HL-60/S4 treated with phorbol 12-myristate 13-acetate at 8.2 ng/mL for 4 days and 3 days (cell line): Measurements from ENCODE around the gene ETFA.
"Not testable (repeated sequence)": the region's sequence is repeated elsewhere in the genome, so short reads cannot be mapped to it uniquely, and the experiment has no call there.

ENCODE experiments used
- in situ Hi-C: fragments of 300-500 bp; cut with MboI; formaldehyde crosslinking; loops from 2 replicates; pipeline ENCODE4 v1.15.0; 2022; ENCODE audit warnings: low sequenced_read_pairs

Gene ETFA

DNA sequence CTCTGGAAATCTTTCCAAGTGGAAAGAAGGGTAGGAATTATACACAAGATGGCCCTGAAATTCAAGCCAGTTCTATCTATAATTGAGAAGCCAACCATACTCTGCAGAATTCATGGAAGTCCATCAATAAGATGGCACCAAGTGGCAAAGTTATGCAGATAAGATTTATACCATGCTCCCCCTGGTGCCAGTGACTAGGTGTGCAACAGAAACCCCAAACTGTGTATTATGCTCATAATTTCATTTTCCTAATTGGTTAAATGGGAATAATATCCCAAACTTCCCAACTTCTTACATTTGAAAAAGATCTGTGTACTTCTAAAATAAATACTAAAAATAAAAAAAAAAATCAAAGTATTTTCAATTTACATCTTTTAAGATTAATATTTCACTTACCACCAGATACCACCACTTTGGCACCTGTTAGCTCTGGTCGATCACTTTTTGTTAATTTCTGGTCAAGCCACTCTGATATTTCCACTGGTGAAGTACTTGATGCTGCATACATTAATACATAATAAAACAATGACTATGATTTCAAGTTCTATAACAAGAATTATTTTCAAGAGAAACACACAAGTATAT is 25.9 kb downstream of the ETFA start:
- in situ Hi-C loops: no loop called here

DNA sequence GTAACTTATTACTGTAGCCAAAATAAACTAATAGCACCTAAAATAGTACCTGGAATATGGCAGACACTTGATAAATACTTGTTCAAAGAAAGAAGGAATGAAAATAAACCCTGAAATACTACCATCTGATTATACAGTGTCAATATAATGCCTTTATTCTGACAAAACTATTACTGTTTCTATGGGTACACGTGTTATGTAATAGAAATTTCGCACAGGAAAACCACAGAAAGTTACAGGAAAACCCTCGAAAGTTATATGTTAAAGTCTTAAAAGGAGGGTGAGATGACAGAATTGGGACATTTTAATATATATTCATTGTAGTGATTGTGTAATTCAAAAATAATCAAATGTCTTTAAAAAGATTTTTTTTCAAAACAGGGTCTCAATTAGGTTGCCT is 28.8 kb downstream of the ETFA start:
- in situ Hi-C loops: no loop called here

DNA sequence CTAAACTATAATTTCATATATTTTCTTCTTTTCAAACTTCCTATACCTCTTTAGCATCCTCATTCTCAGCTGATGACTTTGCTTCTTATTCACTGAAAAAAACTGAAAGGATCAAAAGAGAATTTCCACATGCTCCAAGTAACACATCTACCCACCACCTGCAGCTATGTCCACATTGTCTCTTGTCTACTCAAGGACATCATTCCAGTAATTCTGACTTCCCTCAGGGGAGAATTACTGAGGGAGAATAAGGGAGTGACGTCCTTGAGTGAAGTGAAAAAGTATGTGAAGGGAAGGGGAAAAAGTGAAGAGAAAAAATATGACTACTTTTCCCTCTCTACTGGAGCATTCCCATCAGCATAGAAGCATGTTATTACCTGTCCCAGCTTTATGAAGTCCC is 32.6 kb downstream of the ETFA start:
- in situ Hi-C loops: no loop called here

DNA sequence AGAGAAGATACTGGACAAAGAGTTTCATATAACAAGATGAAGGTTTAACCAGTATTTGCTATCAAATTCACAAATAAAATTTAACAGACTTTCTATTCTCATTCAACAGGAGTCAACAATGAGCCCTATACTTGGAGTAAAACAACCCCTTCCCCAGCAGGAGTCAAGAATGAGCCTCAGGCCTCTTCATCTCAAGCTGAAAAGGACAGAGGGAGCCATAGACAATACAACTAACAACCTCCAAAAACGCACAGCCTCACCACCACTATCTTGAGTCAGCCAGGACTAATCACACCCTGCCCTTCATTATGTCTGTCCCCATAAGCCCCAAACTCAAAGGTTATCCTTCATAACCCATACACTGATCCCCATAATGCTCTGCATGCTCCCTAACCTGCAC is 36.4 kb downstream of the ETFA start:
- in situ Hi-C loops: no loop called here

DNA sequence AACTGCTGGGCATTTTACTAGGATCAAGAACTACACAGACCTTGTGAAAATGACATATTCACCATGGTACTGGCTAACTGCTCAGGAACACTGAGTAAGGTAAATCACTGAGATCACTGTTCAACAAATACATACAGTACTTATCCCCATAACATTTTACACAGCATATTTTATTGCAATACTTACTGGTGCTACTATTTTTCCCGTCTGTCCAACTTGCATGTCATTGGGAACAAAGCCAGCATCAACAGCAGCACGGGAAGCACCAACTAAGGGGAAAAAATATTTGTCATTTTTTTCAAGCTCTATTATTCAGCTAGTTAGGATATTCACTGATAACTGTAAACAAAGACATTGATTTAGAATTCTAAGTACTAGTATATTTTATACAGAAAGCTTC is 37.0 kb downstream of the ETFA start:
- in situ Hi-C loops: no loop called here

DNA sequence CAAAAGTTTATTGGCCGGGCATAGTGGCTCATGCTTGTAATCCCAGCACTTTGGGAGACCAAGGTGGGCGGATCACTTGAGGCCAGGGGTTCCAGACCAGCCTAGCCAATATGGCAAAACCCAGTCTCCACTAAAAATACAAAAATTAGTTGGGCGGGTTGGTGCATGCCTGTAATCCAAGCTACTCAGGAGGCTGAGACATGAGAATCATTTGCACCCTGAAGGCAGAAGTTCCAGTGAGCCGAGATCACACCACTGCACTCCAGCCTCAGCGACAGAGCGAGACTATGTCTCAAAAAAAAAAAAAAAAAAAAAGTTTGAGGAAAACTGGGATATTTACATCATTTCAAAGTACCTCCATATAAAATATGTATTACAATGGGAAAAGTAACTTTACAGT is 40.4 kb downstream of the ETFA start:
- in situ Hi-C loops: no loop called here

DNA sequence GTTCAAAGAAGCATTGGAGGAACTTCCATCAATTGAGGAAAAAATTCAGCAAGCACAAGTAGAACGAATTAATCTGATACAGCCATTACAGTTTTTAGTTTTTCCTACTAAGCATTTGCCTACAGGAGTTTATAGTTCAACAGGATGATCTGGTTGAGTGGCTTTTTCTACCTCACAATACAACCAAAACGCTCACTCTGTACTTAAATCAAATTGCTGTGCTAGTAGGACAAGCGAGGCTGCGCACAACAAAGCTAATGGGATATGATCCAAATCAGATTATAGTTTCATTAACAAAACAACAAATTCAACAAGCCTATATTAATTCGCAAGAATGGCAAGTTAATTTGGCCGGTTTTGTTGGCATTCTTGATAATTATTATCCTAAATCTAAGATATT is 44.2 kb downstream of the ETFA start:
- in situ Hi-C loops: no loop called here

DNA sequence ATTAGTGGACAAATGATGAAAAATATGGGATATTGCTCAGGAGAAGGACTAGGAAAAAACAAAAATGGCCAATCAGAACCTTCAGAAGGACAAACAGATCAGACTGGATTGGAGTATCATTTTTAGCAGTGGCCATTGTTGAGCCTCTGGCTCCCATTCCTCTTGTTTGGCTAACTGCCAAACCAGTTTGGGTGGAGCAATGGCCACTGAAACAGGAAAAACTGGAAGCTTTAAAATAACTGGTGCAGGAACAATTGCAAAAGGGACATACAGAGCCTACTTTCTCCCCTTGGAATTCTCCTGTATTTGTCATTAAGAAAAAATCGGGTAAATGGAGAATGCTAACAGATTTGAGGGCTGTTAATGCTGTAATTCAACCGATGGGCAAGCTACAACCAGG is 45.5 kb downstream of the ETFA start:
- in situ Hi-C loops: not testable (repeated sequence)

DNA sequence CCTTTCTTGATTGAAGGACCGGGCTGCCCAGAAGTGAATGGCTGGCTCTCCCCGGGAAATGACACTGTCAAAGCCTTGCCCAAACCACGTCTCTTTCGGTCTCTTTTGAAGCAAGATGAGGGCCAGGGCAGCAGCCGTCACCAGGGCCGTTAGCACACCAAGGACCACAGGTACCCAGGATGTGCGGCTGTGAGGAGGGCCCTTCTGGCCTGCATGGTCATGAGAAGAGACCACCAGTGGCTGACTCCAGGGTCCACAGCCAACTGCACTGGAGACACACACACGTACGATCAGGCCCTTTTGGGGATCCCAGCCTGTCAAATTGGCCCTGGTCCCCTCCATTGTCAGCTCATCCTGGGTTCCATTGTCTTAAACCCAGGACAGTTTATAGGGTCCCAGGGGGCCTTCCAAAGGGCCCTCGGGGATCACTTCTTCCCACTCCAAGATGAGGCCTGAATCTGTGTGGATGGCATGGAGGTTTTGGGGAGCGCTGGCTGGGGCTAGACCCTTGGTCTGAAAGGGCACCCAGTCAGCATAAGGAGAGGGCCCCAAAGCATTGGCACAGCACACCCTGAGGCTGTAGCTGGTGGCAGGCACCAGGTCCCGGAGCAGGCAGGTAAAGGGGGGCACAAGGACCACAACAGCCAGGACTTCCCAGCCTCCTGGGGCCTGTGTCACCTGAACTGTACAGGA is 50.9 kb downstream of the ETFA start:
- in situ Hi-C loops: no loop called here

DNA sequence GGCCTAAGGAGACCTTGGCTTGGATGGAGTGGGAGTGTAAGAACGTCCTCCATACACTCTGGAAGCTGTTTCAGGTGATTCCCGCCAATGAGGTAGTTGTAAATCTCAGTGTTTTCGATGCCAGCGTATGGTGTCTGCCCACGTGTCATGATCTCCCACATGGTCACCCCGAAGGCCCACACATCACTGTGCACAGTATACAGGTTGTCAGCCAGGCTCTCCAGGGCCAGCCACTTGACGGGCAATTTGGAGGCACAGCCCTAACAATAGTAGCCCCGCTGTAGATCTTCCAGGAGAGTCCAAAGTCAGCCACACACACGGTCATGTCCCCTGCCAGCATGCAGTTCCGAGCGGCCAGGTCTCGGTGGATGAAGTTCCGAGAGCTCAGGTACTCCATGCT is 51.9 kb downstream of the ETFA start:
- in situ Hi-C loops: no loop called here

DNA sequence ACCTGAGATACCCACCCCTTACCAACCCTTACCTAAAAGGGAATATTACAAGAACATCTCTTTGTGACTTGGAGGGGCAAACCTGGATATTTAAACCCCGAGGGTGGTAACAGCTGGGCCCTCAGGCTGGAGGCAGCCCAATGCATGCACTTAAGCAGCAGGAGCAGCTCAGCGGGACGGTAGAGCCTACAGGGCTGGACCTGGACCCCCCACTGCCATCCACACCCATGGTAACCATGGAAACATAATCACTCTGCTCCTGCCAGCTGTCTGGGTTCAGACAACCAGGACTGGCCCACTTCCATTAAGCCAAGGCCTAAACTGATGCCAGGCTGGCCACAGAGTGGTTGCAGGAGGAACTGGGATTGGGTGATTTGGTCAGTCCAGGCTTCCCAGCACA is 52.8 kb downstream of the ETFA start:
- in situ Hi-C loops: no loop called here

DNA sequence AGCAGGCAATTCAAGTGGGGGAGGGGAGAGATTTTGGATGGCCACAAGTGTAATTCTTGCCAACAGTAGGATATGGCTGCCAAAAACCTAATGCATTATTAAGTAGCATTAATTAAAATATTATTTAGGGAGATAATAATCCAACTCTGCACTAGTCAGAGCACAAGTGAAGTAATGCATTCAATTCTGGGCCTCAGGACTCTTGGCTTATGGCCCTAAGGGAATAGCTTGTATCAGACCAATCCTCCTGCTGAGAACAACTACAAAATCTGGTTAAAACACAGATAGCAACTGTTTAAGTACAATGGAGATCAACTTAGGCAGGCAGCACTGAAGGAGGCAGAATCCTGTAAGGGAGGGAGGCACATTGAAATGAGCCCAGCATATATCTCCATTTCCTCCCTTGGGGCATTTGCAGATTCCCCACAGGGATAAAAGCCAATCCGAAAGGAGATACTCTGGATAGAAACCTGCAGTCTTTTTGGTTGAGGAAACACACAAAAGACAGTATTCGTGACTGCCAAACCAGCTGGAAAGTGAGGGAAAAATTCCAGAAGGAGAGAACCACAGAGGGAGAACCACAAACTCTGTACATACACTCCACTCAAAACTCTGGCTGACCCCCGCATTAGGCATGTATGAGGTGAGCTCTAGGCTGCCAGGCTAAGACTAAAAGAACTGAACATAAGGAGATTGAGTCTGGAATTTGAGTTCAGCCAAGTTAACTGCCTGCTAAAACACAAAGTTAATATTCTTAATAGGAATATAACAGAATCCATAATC is 57.4 kb downstream of the ETFA start:
- in situ Hi-C loops: no loop called here

DNA sequence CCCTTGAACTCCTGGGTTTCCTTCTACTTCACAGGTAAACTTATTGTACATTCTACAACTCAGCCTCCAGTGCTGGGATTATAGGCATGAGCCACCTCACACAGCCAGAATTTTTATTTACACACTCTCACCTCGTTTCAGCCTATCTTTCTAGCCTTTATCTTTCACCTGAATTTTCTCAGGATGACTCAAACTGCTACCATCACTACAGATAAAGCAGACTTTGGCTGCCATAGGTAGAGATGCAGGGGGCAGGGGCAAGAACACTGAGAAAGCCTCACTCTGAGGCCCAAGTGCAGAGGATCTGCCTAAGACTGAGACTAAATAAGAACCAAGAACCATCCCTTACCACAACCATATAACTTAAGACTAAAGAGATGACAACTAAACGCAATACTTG is 59.0 kb downstream of the ETFA start:
- in situ Hi-C loops: no loop called here

DNA sequence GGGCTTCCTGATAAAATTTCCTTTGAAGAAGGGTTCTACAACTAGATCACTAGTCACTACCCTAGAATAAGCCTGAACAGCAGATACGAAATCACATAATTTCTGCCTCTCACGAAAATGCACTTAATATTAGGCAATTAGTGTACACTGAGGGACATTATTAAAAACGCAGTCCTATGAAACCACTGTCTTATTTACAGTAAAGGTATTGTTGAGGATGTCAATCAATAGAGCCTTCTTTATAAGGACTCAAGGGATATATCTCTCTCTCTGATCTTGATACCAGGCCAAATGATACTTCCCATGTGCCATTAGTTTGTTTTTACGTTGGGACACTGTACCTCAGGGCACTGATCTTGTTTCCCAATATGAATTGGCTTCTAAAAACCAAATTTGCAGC is 59.6 kb downstream of the ETFA start:
- in situ Hi-C loops: no loop called here

DNA sequence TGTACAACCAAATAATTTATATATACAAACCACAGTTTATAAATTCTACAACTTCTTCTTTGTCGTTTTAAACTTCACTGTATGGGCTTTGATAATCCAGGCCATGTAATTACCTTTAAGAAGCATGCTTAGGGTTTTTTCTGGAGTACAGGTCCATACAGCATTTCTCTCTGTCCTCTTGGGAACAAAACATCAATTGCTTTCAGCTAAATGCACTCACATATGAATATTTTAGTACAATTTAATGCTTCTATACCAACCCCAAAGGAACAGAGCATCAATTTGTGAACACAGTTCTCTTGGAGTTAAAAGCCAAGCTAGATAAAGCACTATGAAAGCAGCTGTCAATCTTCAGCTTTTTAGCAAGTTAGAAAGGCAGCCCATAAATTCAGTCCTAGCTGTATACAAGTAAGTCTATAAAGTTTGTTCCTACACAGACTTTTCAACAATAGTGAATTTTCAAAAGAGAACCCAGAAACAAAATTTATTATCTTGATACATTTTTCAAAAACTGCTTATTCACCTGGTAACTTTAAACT is 66.1 kb downstream of the ETFA start:
- in situ Hi-C loops: no loop called here

DNA sequence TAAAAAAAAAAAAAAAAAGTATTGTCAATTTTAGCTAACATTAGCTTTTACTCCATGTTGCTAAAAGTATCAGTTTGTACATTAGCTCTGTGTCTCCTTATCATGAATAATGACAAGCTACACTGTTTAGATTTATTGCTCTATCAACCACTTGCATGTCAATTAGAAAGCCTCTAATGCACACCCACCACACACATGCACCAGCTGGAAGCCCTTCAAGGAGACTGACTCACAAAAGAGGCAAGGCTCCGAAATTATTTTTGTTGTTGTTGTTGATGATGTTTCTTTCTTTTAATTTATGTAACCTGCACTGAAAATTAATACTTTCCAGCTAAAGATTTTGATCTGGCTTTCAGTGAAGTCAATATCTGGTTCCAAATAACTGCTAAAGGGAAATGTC is 71.5 kb downstream of the ETFA start:
- in situ Hi-C loops: no loop called here

DNA sequence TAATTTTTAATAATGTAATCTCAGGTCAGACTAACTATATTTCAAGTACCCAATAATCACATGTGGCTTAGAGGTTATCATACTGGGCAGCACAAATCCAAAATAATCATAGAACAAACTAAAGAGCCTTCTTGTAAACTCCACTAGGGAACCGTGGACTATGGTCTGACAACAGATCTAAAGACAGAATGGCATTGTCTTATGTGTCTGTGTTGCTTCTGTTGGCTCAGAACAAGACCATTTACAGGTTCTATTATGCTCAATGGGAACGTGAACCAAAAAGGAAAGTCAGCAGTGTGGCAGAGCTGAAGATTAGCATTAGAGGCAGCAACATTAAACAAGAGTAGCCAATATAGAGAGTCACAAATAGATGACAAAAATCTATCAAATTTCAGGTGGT is 74.9 kb downstream of the ETFA start:
- in situ Hi-C loops: no loop called here

DNA sequence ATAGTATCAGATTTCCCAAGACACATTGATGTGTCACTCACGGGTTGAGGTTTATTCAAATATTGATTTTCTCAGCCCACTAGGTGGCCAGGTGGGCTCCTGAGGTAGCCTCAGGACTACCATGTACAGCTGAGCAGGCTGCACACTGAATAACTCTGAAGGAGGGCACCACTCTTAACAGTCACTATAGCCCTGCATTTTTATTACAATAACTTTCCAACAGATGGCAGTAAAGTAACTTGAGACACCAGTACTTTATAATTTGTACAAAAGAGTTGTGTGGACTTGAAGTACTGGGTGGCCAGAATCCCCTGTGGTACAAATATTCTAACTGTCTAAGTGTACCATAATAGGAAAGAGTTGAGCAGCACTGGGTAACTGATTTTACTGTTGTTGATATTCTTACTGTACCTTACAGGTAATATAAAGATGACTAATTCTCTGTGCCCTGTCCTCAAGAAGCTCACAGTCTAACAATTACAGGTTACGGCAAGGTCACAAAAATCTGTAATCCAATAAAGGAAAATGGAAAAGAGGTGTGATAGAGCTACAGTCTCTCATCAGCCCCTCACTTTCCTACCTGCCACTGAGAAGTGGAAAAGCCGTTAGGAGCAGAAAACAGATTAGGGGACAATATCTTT is 76.0 kb downstream of the ETFA start:
- in situ Hi-C loops: no loop called here

DNA sequence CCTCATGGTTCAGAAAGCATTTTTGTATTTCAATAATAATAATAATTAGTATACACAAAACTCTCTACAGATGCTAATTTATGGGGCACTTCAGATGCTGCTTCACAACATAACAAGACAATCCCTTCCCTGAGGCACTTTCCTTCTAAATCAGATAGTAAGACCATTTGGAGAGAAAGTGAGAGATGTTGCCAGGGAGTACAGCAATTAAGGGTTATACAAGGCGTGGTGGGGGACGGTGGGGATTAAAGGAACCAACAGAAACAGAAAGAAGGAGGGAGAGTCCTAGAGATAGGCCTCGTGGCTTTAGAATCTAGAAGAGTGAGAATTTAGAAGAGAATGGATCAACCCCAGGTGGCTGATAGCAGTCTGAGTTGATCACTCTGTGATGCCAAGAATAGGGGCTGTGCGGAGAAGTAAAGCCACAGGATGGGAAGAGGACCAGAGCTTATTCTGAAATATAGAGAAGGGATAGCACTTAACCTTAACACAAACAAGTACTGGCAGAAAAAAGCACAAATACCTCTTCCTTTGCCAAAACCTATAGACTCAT is 76.9 kb downstream of the ETFA start:
- in situ Hi-C loops: no loop called here

DNA sequence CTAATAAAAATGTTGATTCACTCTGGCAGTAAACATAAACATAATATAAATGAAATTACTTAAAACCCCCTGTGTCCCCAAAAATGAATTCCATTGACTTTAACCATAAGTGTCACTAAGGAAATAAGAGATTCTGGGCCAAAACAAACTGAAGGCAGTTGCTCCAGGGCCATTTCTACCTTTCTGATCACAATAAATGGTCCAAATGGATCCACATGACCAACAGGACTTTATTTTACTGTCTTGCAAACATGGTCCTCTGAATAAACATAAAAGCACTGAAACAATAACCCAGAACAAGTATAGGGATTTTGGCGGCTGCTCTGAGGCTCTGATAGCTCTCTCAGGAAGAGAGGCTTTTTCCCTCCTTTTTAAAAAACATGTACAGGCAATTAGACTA is 77.3 kb downstream of the ETFA start:
- in situ Hi-C loops: no loop called here

DNA sequence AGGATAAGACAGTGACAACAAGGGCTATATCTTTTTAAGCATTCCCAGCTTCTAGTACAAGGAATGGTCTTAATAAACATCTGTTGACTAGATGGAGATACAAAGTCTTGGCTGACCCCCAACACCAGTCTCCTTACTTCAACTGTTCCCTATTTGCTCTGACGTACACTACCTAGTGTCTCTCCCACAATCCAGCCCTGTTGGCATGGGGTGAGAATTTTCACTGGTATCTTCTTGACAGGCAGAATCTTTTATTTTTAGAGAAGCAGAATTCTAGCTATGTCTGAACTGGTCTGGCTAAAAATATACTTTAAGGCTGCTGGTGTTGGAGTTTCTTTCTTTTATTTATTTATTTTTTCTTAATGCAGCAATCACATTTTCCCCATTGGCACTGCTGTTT is 82.0 kb downstream of the ETFA start:
- in situ Hi-C loops: no loop called here
